HG02610 (cell line): ENCODE data around the gene ZNF611.
"Not testable (repeated sequence)": the region's sequence is repeated elsewhere in the genome, so short reads cannot be mapped to it uniquely, and the experiment has no call there.

ENCODE experiments used
- ATAC-seq: cut with Tn5 transposase; IDR thresholded peaks from one replicate; pipeline ENCODE4 v1.9.1; 2021; ENCODE audit warnings: mild to moderate bottlenecking, moderate library complexity; ENCODE audit not compliant: unreplicated experiment

Gene ZNF611

DNA sequence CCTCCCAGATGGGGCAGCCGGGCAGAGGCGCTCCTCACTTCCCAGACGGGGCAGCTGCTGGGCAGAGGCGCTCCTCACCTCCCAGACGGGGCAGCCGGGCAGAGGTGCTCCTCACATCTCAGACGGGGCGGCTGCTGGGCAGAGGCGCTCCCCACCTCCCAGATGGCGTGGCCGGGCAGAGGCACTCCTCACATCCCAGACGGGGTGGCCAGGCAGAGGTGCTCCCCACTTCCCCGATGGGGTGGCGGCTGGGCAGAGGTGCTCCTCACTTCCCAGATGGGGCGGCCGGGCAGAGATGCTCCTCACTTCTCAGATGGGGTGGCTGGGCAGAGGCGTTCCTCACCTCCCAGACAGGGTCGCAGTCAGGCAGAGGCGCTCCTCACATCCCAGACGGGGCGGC is 14.3 kb downstream of the ZNF611 start:
- not testable (repeated sequence) for ATAC-seq

DNA sequence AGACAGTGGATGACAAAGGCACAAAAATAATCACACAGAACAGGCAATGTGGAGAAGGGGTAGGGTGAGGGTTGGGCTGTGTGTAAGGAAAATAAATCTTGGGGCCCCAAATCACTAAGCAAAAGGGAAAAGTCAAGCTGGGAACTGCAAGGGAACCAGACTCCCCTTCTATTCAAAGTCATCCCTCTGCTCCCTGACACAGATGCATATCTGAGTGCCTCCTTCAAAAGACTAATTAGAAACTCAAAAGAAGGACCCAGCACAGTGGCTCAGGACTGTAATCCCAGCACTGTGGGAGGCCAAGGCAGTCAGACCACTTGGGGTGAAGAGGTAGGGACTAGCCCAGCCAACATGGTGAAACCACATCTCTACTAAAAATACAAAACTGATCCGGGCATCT is 18.3 kb downstream of the ZNF611 start:
- no peak for ATAC-seq

DNA sequence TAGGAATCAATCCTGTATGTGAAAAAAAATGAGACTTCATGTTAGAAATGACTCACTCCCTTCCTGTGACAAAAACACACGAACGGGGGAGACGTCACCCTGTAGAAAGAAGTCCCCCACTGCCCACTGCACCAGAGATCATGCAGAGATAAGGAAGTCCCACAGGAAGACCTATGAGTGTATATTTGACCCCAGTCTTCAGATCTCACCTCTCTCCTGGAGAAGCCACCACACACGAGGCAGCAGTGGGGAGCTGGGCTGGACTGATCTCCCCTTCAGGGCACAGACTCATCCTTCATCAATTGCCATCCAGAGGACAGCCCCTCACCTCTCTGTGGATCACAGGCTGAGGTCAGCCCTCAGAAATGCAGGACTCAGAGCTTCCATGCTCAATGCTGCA is 18.9 kb downstream of the ZNF611 start:
- not testable (repeated sequence) for ATAC-seq

DNA sequence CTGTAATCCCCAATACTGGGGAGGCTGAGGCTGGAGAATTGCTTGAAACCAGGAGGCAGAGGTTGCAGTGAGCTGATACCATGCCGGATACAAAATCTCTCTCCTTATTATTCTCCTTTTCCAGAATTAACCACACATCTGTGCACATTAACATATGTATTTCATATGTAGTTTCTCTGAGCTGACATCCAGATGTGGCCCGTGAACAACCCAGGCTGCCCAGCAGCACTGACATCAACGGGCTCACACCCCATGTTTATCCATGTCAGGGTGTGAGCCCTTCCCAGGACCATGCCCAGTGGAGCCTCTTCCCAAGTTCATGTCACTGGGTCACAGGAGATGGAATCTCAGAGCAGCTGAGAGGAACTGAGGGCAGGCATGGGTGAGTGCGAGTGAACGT is 19.5 kb downstream of the ZNF611 start:
- not testable (repeated sequence) for ATAC-seq

DNA sequence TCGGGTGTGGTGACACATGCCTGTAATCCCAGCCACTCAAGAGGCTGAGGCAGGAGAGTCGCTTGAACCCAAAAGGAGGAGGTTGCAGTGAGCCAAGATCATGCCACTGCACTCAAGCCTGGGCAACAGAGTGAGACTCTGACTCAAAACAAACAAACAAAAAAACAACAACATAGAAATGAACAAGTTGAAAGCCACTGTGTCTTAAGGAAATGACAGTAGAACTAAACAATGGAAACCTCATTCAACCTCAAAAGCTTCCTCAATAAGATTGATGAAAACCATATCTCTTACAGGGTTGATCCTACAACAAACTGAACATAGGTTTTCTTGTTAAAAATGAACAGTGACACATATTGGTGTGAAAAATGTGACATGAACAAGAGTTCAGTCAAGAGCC is 21.8 kb downstream of the ZNF611 start:
- not testable (repeated sequence) for ATAC-seq

GRCh38 chr19:52711661-52712060 is 23.2 kb downstream of the ZNF611 start:
- not testable (repeated sequence) for ATAC-seq

GRCh38 chr19:52710538-52710937 is 24.3 kb downstream of the ZNF611 start:
- ATAC-seq: no peak

DNA sequence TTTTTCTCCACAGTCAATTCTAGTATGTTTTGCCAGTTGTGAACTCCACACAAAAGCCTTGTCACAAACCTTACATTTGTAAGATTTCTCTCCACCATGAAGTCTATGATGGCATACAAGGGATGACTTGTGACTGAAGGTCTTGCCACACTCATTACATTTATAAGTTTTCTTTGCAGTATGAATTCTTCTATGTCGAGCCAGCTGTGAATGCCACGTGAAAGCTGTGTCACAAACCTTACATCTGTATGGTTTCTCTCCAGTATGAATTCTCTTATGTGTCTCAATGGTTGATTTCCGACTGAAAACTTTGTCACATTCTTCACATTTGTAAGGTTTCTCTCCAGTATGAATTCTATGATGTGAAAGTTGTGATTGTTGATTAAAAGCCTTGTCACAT is 29.2 kb downstream of the ZNF611 start:
- ATAC-seq: not testable (repeated sequence)

DNA sequence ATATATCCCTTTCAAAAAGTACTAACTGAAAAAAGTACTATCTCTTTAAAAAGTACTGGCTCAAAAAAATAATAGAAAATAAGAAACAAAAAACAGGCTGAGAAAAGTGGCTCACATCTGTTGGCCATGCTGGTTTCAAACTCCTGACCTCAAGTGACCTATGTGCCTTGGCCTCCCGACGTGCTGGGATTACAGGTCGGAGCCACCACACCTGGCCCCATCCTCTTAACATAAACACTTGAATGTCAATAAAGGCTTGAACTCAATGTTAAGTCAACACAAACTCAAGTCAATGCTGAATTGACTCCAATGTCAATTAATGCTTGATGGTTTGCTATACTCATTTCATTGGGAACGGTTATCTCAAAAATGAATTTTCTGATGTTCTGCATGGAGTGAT is 30.9 kb downstream of the ZNF611 start:
- no peak for ATAC-seq

GRCh38 chr19:52700673-52701072 is 34.2 kb downstream of the ZNF611 start:
- no peak for ATAC-seq

DNA sequence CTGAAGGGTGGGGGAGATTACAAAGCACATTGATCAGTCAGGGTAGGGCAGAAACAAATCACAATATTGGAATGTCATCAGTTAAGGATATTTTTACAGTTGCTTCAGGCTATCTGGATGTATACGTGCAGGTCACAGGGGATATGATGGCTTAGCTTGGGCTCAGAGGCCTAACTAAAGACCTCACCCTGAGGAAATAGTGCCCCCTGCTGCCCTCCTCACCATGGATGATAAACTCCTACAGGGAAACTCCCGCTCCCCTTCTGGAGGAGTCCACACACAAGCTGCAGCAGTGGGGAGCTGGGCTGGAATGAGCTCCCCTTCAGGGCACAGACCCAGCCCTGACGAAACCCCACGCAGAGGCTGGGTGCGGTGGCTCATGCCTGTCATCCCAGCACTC is 35.3 kb downstream of the ZNF611 start:
- not testable (repeated sequence) for ATAC-seq

DNA sequence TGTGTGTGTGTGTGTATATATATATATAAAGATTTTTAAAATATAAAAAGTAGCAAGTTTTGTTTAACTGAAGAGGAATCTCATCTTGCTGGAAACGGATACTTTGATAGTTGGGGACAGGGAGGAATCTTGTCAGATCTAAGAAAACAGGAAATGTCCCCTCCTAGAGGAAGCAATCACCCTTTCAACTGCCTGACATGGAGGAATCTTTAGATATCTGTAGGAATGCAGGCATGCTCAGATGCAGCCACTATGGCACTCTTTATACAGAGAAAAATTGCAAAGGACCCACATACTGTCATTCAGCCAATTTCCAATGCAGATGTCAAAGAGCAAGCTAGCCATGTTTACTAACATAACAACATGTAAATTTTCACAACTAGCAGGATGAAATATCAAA is 38.8 kb downstream of the ZNF611 start:
- ATAC-seq: no peak

- no peak for ATAC-seq
Observed at GRCh38 chr19:52694921-52695320, 39.9 kb downstream of the ZNF611 start.

GRCh38 chr19:52694281-52694680 is 40.6 kb downstream of the ZNF611 start:
- ATAC-seq: not testable (repeated sequence)

- ATAC-seq: no peak
Observed at GRCh38 chr19:52692431-52693008, 42.3 kb downstream of the ZNF611 start.

DNA sequence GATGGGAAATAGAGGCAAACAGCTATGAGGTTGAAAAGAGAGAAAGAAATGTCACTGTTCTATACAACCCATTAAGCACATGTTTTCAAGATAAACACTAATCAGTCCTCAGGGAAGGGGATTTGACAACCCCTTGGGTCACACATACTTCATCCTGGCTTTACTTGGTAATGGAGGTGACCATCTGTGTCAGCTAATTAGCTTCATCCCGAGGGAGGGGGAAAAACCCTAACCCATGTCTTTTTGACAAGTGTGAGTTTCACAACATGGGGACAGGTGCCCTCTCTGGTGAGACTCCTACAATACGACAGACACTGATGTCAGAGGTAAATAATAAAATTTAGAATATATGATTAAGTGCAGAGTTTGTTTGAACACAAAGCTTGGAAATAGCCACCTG is 43.1 kb downstream of the ZNF611 start:
- ATAC-seq: no peak

DNA sequence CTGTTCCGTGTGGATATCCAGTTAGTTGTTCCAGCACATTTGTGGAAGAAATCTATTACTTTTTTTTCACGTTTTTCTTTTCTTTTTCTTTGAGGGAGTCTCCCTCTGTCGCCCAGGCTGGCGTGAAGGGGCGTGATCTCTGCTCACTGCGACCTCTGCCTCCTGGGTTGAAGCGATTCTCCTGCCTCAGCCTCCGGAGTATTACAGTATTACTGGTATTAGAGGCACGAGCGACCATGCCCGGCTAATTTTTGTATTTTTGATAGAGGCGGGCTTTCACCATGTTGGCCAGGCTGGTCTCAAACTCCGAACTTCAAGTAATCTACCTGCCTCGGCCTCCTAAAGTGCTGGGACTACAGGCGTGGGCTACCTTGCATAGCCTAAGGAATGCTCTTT is 43.6 kb downstream of the ZNF611 start:
- no peak for ATAC-seq

- ATAC-seq: peak; percentile 89
Observed at GRCh38 chr19:52690369-52691214, 44.3 kb downstream of the ZNF611 start.

DNA sequence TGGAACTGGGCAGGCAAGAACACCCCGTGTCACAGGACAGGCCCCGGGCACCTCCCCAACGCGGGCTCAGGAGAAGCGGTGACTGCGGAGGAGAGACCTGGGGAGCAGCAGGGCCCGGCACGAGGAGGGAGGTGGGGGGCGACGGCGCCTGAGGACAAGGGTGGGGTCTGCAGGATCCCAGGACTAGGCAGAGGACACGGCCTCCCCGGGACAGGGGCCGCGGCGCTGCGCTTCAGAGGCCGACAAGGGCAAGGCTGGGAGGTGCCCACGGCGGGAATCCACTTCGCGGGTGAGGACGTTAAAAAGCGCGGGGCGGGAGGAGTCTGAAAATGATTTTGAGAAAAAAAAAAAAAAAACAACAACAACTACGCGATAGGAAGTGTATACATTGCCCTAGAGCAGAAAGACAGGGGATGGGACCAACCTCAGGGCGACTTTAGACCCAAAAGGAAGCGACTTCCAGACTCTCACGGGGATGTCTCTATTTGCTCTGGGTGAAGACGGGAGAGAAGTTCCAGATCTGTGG is 44.9 kb downstream of the ZNF611 start:
- peak; percentile 17 for ATAC-seq

- not testable (repeated sequence) for ATAC-seq
Observed at GRCh38 chr19:52688925-52689796, 45.7 kb downstream of the ZNF611 start.

DNA sequence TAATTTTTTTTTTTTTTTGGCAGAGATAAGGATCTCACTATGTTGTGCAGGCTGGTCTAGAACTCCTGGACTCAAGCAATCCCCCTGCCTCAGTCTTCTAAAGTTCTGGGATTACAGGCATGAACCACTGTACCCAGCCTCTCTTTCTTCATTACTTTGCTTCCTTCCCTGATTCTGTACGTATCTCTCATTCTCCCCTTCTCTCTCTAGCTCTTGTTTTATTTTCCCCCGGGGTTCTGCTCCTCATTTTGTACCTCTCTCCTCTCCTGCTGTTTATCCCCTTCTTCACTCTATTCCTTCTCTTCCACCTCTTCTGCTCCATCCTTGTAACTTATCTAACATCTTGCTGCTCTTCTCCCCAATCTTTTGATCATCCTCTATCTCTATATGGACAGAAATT is 46.5 kb downstream of the ZNF611 start:
- ATAC-seq: no peak
